GM19351 (cell line): Measurements from ENCODE around the gene ATXN7L1.

ENCODE experiments used
- ATAC-seq: cut with Tn5 transposase; IDR thresholded peaks from one replicate; pipeline ENCODE4 v1.9.1; 2021; ENCODE audit warnings: mild to moderate bottlenecking, moderate library complexity; ENCODE audit not compliant: unreplicated experiment

ATXN7L1 gene

DNA sequence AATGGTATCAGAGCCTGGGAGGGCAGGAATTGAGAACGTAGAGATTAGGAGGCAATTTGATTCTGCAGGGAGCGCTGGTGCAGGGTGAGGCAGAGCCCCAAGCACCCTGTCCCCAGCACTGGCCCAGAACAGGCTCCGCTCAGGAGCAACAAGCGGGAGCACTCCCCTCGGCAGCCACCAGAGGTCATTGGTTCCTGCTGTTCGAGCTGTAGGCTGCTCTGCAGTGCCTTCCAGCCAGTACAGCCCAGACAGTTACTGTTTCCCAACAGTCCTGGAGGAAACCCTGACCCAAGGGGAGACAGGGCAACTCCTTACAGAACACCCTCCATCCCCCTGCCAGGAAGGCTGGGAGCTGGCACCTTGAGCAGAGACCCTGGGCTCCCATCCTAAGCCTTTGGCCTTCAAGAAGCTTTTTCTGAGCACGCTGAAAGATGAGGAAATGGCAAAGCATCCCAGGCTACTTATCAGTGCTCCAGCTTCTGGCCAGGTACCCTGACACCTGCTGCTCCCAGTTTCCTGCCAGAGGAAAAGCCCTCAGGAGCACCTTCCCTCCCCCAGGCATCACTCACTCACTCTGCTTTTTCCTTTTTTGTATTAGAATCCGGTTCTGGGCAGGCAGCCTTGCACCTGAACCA, 223.9 kb downstream of the ATXN7L1 start:
- ATAC-seq, result peak; percentile 93

DNA sequence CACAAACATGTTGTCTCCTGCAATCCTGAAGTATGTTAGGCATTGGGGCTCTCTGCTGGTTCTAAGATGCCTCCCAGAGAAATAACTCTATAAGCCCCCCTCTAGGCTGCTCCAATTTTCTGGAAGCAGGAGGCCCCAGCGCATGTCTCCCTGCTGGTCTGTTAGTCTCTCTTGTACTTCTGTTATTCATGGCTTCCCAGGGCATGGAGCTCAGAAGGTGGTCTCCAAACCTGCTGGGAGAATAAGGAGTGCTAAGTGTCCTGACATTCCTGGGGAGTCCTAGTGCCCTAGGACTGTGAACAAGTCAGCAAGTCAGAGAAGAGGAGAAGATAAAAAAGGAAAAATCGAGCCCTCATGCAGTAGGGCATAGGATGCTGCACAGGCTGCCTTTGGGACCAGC, 224.6 kb downstream of the ATXN7L1 start:
- no peak for ATAC-seq

DNA sequence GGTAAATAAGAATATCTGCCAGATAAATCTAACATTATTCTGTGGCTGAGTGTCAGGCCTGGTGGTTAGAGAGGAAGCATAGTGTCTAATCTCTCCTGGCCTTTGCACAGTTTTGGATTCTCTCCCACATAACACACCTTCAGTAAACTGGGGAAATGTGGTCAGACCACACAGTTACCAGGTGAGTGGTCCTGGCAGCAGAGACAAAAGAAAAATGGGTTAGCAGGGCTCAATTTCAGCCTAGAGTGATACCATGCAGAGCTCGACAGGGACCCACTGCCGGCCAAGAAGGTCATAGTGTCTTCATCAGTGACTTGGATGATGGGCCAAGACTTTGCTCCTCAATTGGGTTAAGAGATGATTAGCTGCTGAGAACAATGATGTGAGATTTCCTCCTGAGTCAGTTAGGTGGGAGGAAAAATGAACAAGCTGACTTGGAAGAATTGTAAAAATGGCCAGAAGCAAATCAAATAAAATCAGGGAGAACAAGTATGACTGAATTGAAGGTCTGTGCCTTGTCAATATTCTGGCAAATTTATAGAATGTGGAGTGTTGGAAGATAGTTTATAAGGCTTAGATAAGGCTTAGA, 225.9 kb downstream of the ATXN7L1 start:
- ATAC-seq, result no peak

DNA sequence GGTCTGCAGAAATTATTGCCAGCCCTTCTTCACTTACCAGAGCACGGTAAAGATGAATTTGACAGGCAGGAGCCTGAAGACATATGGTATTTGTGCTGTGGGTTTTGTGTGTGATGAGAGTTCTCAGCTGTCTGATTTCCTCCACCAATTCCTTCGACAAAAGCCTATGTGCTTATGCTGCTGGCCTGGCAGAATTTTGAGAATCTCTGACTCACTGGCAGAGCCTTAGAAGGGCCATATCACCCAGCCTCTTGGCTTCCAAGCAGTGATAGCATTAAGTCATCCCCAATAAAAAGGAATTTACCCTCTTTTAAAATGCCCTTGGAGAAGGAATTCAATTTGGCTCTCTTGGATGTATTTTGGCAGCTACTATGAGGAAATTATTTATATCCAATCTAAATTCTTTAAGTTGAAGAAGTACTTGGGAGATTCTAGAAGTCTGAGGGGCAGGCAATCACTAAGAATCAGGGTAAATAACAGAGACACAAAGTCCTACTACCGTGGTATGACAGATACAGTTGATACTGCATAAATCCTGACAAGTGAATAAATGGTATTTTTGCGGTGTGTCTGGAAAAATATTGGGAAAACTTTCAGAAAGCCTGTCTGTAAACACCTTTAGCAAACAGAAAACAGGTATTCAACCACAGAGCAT, 226.5 kb downstream of the ATXN7L1 start:
- ATAC-seq, result no peak

GRCh38 chr7:105648561-105649401, 227.6 kb downstream of the ATXN7L1 start:
- no peak for ATAC-seq

GRCh38 chr7:105647591-105647990, 228.8 kb downstream of the ATXN7L1 start:
- no peak for ATAC-seq

DNA sequence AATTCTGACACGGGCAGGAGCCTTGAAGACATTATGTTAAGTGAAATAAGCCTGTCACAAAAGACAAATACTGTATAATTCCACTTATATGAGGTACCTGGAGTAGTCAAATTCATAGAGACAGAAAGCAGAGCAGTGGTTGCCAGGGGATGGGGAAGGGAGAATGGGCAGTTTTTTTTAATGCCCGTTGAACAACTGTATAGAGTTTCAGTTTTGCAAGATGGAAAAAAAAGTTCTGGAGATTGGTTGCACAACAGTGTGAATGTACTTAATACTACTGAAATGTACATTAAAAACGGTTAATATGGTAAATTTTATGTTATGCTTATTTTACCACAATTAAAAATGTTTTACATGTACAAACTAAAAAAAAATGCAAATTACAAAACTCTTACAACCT, 231.5 kb downstream of the ATXN7L1 start:
- no peak for ATAC-seq

GRCh38 chr7:105643851-105644250, 232.5 kb downstream of the ATXN7L1 start:
- no peak for ATAC-seq

DNA sequence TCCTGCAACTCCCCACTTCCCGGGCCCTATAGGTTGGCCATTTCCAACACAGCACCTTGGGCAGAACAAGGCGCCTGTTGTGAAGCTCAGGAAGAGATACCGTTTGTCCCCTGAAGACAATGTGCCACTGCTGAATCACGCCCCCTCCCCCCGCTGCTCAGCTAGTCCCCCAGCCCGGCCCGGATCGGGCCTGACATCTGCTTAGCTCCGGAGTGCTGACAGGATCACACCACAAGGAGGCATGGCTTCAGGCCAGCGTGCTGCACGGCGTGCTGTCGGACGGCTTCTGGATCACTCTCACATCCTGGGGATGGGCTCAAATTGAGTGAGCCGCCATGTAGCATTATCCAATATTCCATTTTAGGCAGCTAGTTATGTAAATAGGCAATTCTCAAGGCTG, 233.0 kb downstream of the ATXN7L1 start:
- ATAC-seq, result no peak

- no peak for ATAC-seq
Measured at GRCh38 chr7:105642264-105642663, 234.1 kb downstream of the ATXN7L1 start.

DNA sequence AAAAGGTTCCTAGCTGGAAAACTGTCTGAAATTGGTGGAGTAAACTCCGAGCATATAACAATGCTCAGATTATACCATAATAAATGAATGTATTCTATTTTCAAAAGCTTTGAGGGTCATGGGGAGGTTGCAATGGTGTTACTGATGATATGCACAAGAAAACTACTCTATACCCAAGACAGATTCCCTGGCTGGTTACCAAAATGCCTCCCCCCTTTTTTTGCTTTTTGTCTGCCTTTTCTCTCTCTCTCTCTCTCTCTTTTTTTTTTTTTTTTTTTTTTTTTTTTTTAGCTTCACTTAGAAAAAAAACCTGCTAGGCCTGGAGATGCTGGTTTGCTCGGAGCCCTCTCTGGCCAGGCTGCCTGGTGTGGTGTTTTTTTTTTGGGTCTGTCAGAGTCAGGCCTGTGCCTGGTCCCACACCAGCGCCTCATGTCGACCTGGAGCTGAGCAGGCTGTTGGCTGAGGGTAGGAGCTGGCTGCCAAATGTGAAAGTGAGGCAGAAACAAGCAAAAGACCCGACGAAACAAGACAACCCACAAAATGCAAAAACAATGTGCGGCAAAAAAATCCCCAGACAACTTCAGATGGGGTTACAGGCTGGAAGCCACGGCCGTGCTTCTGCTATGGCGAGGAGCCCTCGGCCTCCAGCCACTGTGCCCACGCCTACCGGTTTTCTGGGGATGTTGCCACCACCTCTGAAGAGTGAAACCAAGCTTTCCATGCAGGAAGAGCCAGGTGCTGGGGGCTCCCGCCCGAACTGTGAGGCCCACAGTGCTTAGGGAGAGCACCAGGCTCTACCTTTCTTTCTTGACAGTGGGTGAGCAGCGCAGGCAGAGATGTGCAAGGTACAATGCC, 235.2 kb downstream of the ATXN7L1 start:
- ATAC-seq, result no peak

DNA sequence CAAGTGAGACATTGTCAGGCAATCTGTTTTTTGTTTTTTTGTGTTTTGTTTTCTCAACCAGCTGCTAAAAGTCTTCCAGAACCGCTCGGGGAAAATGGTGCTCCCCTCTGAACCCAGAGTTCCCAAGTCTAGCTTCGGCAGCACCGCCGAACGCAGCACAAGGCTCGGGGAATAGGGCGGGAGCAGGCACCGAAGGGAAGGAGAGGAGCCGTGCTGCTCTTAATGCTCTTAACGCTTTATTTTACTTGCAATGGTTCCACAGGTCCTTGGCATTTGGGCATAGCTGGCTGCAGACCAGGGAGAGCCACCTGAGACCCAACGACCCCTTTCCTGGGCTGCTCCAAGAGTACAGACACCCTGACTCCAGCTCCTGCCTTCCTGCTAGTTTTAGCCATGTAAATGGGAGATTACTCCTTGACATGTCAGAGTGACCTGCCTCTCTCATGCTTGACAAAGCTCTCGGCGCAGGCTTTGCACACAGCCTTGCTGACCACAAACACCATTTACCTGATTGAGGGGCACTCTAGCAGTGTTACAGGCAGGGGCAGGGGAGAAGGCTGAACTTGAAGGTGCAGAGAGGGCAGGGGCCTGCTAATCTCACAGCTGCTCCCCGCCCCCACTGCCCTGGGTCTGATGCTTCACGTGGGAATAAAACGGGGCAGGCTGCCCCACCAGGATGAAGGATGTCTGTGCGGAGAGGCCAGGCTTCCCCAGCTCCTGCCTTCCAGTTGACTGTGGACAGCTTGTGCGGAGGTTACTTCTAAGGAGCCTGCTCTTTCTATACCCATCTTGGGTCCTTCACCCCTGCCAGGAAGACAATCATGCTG, 236.5 kb downstream of the ATXN7L1 start:
- no peak for ATAC-seq

- ATAC-seq, result no peak
Measured at GRCh38 chr7:105638902-105639495, 237.4 kb downstream of the ATXN7L1 start.

DNA sequence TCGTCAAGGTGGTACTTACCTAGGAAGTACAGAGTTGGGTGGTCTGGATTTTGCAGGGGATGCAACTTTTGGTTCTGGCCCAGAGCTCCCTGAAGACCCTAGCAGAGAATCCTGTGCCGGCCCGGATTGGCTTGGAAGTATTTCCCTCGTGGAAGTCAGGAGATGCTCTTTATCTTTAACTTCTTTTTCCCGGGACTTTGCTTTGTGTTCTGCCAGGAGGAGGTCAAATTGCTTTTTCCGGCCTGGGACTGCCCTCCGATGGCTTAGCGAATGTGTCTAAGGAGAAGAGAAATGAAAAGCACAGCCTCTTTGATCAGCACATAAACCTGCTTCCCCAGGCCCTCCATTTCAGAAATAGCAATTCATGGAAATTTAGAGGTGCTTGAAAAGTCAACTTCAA, 238.1 kb downstream of the ATXN7L1 start:
- no peak for ATAC-seq

- ATAC-seq, result no peak
Measured at GRCh38 chr7:105637755-105638154, 238.6 kb downstream of the ATXN7L1 start.

- no peak for ATAC-seq
Measured at GRCh38 chr7:105636982-105637381, 239.4 kb downstream of the ATXN7L1 start.

DNA sequence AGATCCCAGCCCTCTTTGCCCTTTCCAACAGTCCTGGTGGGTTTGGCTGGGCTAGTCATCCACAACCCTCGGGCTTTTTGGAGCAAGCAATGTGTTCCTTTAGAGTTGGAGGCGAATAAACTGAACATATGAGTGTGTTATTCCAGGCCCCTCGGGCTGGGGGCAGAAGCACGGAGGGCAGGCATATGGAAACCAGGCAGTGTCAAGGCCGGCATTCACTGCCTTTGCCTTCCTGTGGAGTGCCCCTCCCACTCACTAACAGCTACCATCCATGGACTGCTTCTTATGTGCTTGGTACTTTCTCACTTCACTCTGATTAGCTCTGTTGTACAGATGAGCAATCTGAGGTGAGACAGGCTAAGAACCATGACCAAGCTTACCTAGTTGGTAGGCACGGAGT, 241.2 kb downstream of the ATXN7L1 start:
- ATAC-seq, result no peak

GRCh38 chr7:105625986-105626385, 250.4 kb downstream of the ATXN7L1 start:
- ATAC-seq, result no peak

- no peak for ATAC-seq
Measured at GRCh38 chr7:105623906-105624305, 252.5 kb downstream of the ATXN7L1 start.
